22Rv1 (cell line): ENCODE results near the gene AVPI1.

ENCODE experiments used
- ZFX ChIP-seq: fragments of 450-650 bp; IDR thresholded peaks from 2 replicates; pipeline ENCODE4 v1.6.1; 2017; ENCODE audit warnings: antibody characterized with exemption, borderline replicate concordance
- TF ChIP-seq, protein P1 (sequence below): fragments of 450-650 bp; IDR thresholded peaks from 2 replicates; pipeline ENCODE4 v1.5.1; 2017; ENCODE audit warnings: mild to moderate bottlenecking

DNA sequence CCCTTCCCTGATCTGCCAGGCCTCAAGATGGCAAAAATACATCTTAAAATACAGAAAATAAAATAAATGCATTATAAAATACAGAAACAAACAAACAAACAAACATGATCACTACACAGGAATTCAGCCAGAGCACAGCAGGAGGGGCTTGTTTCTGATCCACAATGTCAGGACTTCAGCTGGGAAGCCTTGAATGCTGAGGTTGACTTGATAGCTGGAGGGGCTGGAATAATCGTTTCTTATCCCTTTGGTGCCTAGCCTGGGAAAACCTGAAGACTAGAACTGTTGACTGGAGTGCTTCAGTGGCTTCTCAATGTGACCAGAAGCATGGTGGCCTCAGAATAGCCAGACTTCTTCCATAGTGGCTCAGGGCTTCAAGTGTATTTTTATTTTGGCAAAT, 17.3 kb upstream of the AVPI1 start:
- TF ChIP-seq, protein P1, sequence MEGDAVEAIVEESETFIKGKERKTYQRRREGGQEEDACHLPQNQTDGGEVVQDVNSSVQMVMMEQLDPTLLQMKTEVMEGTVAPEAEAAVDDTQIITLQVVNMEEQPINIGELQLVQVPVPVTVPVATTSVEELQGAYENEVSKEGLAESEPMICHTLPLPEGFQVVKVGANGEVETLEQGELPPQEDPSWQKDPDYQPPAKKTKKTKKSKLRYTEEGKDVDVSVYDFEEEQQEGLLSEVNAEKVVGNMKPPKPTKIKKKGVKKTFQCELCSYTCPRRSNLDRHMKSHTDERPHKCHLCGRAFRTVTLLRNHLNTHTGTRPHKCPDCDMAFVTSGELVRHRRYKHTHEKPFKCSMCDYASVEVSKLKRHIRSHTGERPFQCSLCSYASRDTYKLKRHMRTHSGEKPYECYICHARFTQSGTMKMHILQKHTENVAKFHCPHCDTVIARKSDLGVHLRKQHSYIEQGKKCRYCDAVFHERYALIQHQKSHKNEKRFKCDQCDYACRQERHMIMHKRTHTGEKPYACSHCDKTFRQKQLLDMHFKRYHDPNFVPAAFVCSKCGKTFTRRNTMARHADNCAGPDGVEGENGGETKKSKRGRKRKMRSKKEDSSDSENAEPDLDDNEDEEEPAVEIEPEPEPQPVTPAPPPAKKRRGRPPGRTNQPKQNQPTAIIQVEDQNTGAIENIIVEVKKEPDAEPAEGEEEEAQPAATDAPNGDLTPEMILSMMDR: no peak
- TF ChIP-seq ZFX: no peak
